Measurements from ENCODE around the gene LTC4S.
"Not testable (repeated sequence)": the region's sequence is repeated elsewhere in the genome, so short reads cannot be mapped to it uniquely, and the experiment has no call there.

Gene LTC4S

DNA sequence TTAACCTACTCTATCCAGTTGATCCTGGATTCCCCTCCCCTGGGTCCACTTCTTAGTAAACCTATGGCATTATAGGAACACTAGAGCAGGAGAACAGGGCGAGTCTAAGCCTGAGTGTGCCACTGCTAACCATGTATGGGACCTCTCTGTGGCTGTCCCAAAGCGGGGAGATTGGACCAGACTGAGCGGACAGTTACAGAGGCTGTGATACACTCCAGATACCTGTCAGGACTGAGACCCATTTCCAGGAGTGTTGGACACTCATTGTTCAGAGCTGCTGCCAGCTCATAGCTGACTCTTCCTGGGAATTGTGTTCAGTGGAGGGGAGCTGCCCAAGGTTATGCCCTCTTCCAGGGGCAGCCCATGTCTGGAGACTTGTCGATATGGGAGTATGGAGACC is 11.9 kb upstream of the LTC4S start:
- H3F3A ChIP-seq (ENCODE audit: insufficient read depth, low read length), result no peaks in the 10 kb centered on the region
- H3K4me3 ChIP-seq (ENCODE audit: low read length), result no peak overlapping the region
- H3K9ac ChIP-seq (ENCODE audit: low read length), result no peak overlapping the region
- DNase-seq, result no peak
- no peaks in the 10 kb centered on the region for H3K27me3 ChIP-seq (replicated peaks; ENCODE audit: insufficient read depth, low read length)
- TF ChIP-seq EZH2phosphoT487 (IDR thresholded peaks at IDR 0.05; ENCODE audit: low read length) (no peak), EZH2 (optimal IDR thresholded peaks at IDR 0.05; ENCODE audit: low read depth, low read length) (no peak)
- TF ChIP-seq, protein P1, sequence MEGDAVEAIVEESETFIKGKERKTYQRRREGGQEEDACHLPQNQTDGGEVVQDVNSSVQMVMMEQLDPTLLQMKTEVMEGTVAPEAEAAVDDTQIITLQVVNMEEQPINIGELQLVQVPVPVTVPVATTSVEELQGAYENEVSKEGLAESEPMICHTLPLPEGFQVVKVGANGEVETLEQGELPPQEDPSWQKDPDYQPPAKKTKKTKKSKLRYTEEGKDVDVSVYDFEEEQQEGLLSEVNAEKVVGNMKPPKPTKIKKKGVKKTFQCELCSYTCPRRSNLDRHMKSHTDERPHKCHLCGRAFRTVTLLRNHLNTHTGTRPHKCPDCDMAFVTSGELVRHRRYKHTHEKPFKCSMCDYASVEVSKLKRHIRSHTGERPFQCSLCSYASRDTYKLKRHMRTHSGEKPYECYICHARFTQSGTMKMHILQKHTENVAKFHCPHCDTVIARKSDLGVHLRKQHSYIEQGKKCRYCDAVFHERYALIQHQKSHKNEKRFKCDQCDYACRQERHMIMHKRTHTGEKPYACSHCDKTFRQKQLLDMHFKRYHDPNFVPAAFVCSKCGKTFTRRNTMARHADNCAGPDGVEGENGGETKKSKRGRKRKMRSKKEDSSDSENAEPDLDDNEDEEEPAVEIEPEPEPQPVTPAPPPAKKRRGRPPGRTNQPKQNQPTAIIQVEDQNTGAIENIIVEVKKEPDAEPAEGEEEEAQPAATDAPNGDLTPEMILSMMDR (IDR thresholded peaks at IDR 0.05; ENCODE audit: low read length), result no peak
- H4K20me1 ChIP-seq (ENCODE audit: insufficient read depth, low read length), result no peaks in the 10 kb centered on the region
- H3K79me2 ChIP-seq (ENCODE audit: low read length), result no peaks in the 10 kb centered on the region
- H3K4me2 ChIP-seq (ENCODE audit: low read depth, low read length), result no peak overlapping the region
- H3K4me1 ChIP-seq (ENCODE audit: low read length), result no peaks in the 10 kb centered on the region
- H2AFZ ChIP-seq (ENCODE audit: low read length), result no peak overlapping the region
- H3K9me2 ChIP-seq (replicated peaks; ENCODE audit: insufficient read depth, low read length), result no peaks in the 10 kb centered on the region
- H3K36me3 ChIP-seq (replicated peaks; ENCODE audit: insufficient read depth, low read length), result no peaks in the 10 kb centered on the region
- H3K9me3 ChIP-seq (replicated peaks; ENCODE audit: insufficient read depth, low read length), result no peaks in the 10 kb centered on the region
- no peak overlapping the region for H3K27ac ChIP-seq (ENCODE audit: low read length)

DNA sequence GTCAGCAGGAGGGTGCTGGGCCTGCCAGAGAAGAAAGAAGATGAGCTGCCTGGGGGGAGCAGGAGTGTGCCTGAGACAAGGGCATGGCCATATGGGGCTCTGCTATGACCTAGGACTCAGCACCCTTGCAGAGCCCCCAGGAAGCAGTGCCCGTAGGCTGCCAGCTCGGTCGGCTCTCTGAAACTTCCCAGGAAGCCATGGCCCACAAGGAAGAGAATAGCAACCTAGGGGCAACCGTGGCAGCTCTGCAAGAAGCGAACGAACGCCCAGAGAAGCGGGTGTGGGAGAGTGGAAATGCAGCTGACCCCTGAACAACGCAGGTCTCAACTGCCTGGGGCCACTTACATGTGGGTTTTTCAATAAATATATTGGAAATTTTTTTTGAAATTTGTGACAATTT is 10.7 kb upstream of the LTC4S start:
- no peaks in the 10 kb centered on the region for H3K27me3 ChIP-seq (replicated peaks; ENCODE audit: insufficient read depth, low read length)
- H3K9me3 ChIP-seq (replicated peaks; ENCODE audit: insufficient read depth, low read length), result no peaks in the 10 kb centered on the region
- H3K79me2 ChIP-seq (ENCODE audit: low read length), result no peaks in the 10 kb centered on the region
- no peak overlapping the region for H3K27ac ChIP-seq (ENCODE audit: low read length)
- no peak overlapping the region for H2AFZ ChIP-seq (ENCODE audit: low read length)
- no peak for DNase-seq
- no peak for TF ChIP-seq EZH2phosphoT487 (IDR thresholded peaks at IDR 0.05; ENCODE audit: low read length)
- H4K20me1 ChIP-seq (ENCODE audit: insufficient read depth, low read length), result no peaks in the 10 kb centered on the region
- H3K4me1 ChIP-seq (ENCODE audit: low read length), result peaks cover 5% of the 10 kb centered on the region; the same call in 1 of the 2 replicates
- H3K36me3 ChIP-seq (replicated peaks; ENCODE audit: insufficient read depth, low read length), result no peaks in the 10 kb centered on the region
- H3K4me2 ChIP-seq (ENCODE audit: low read depth, low read length), result no peak overlapping the region
- peaks cover 2% of the 10 kb centered on the region; the same call in 1 of the 2 replicates for H3F3A ChIP-seq (ENCODE audit: insufficient read depth, low read length)
- H3K9me2 ChIP-seq (replicated peaks; ENCODE audit: insufficient read depth, low read length), result no peaks in the 10 kb centered on the region
- no peak overlapping the region for H3K4me3 ChIP-seq (ENCODE audit: low read length)
- H3K9ac ChIP-seq (ENCODE audit: low read length), result no peak overlapping the region

DNA sequence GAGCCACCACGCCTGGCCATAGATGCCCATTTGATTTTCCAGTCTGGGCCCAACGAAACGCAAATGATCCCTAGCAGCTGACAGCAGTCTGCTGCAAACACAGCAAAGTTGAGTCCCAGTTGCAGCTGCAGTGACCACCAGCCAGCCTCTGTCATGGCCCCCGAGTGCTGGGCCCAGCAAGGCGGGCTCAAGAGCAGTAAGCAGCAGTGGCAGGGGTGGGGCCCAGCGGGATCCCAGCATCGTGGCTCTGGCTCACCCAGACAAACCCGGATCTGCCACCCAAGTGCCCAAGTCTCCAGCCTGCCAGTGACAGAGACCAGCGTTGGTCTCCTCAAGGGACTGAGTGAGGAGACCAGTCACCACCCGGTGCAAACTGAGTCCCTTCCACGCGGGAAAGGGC is 6.9 kb upstream of the LTC4S start:
- Histone ChIP-seq H3K79me2 (ENCODE audit: low read length) (no peaks in the 10 kb centered on the region), H3K4me2 (ENCODE audit: low read depth, low read length) (no peak overlapping the region), H3K4me1 (ENCODE audit: low read length) (peaks cover 9% of the 10 kb centered on the region), H3K9ac (ENCODE audit: low read length) (no peak overlapping the region), H3K36me3 (replicated peaks; ENCODE audit: insufficient read depth, low read length) (no peaks in the 10 kb centered on the region), H4K20me1 (ENCODE audit: insufficient read depth, low read length) (no peaks in the 10 kb centered on the region), H3F3A (ENCODE audit: insufficient read depth, low read length) (peaks cover 7% of the 10 kb centered on the region; the same call in 1 of the 2 replicates), H3K27me3 (replicated peaks; ENCODE audit: insufficient read depth, low read length) (no peaks in the 10 kb centered on the region), H2AFZ (ENCODE audit: low read length) (no peak overlapping the region), H3K9me2 (replicated peaks; ENCODE audit: insufficient read depth, low read length) (no peaks in the 10 kb centered on the region), H3K9me3 (replicated peaks; ENCODE audit: insufficient read depth, low read length) (no peaks in the 10 kb centered on the region), H3K27ac (ENCODE audit: low read length) (no peak overlapping the region), H3K4me3 (ENCODE audit: low read length) (no peak overlapping the region)
- DNase-seq, result no peak
- TF ChIP-seq EZH2 (optimal IDR thresholded peaks at IDR 0.05; ENCODE audit: low read depth, low read length), result no peak
- TF ChIP-seq EZH2phosphoT487 (IDR thresholded peaks at IDR 0.05; ENCODE audit: low read length), result no peak
- TF ChIP-seq, protein P1 (IDR thresholded peaks at IDR 0.05; ENCODE audit: low read length), result no peak

DNA sequence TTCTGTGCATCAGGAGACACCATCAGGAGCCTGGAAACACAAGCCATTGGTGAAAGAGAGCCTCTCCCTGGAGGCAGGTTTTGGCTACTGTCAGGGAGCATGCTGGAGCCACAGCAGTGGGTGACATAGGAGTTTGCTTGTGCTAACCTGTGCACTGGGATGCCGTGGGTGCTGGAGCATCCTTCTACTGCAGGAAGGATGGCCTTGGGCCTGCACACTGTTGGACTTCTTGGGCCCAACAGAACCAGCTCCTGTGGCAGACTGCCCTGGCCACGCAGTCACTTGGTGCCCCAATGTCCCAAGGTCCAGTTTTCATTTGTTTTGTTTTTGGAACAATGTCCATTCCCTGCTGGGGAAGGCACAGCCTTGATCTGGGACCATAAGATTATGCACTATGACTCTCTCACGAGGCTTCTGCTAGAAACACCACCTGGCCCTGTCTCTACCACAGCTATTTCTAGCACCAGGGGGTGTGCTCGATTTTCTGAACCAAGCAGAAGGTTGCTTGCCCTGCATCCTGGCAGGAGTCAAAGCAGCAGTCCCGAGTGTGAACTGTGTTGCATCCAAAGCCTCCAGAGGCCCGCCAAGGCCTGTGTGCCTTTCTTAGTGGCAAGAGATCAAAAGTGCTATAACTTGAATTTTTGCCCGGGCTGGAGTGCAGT is 5.5 kb upstream of the LTC4S start:
- Histone ChIP-seq H3K9ac (ENCODE audit: low read length) (no peak overlapping the region), H3K4me3 (ENCODE audit: low read length) (no peak overlapping the region), H4K20me1 (ENCODE audit: insufficient read depth, low read length) (no peaks in the 10 kb centered on the region), H2AFZ (ENCODE audit: low read length) (no peak overlapping the region), H3K9me2 (replicated peaks; ENCODE audit: insufficient read depth, low read length) (no peaks in the 10 kb centered on the region), H3K36me3 (replicated peaks; ENCODE audit: insufficient read depth, low read length) (no peaks in the 10 kb centered on the region), H3K9me3 (replicated peaks; ENCODE audit: insufficient read depth, low read length) (no peaks in the 10 kb centered on the region), H3K4me2 (ENCODE audit: low read depth, low read length) (no peak overlapping the region), H3K79me2 (ENCODE audit: low read length) (no peaks in the 10 kb centered on the region), H3F3A (ENCODE audit: insufficient read depth, low read length) (peaks cover 7% of the 10 kb centered on the region; the same call in 1 of the 2 replicates), H3K27ac (ENCODE audit: low read length) (no peak overlapping the region), H3K27me3 (replicated peaks; ENCODE audit: insufficient read depth, low read length) (no peaks in the 10 kb centered on the region), H3K4me1 (ENCODE audit: low read length) (peaks cover 9% of the 10 kb centered on the region)
- no peak for DNase-seq
- no peak for TF ChIP-seq EZH2phosphoT487 (IDR thresholded peaks at IDR 0.05; ENCODE audit: low read length)
- TF ChIP-seq, protein P1 (IDR thresholded peaks at IDR 0.05; ENCODE audit: low read length), result no peak
- no peak for TF ChIP-seq EZH2 (optimal IDR thresholded peaks at IDR 0.05; ENCODE audit: low read depth, low read length)

DNA sequence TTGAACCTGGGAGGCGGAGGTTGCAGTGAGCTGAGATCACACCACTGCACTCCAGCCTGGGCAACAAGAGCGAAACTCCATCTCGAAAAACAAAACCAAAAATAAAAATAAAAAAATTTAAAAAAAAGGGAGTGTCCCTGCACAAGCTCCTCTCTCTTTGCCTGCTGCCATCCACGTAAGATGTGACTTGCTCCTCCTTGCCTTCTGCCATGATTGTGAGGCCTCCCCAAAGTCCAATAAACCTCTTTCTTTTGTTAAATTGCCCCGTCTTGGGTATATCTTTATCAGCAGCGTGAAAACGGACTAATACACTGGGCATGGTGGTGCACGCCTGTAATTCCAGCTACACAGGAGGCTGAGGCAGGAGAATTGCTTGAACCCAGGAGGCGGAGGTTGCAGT is 4.5 kb upstream of the LTC4S start:
- not testable (repeated sequence) for H3K36me3 ChIP-seq (replicated peaks; ENCODE audit: insufficient read depth, low read length); H3K9ac ChIP-seq (ENCODE audit: low read length); H3K4me2 ChIP-seq (ENCODE audit: low read depth, low read length); H2AFZ ChIP-seq (ENCODE audit: low read length); H3K4me1 ChIP-seq (ENCODE audit: low read length); H3K9me3 ChIP-seq (replicated peaks; ENCODE audit: insufficient read depth, low read length); H3K27me3 ChIP-seq (replicated peaks; ENCODE audit: insufficient read depth, low read length); DNase-seq; H3K27ac ChIP-seq (ENCODE audit: low read length); H3K9me2 ChIP-seq (replicated peaks; ENCODE audit: insufficient read depth, low read length); H3K79me2 ChIP-seq (ENCODE audit: low read length); H4K20me1 ChIP-seq (ENCODE audit: insufficient read depth, low read length); H3F3A ChIP-seq (ENCODE audit: insufficient read depth, low read length); H3K4me3 ChIP-seq (ENCODE audit: low read length)

All from MM.1S (cell line).